AG09319 (cell line): Measurements from ENCODE around the gene DECR2.
"Not testable (repeated sequence)": the region's sequence is repeated elsewhere in the genome, so short reads cannot be mapped to it uniquely, and the experiment has no call there.

Source experiments
- DNase-seq: peaks from one replicate; pipeline ENCODE4 v3.0.0-alpha.2; 2010; ENCODE audit warnings: low read depth; ENCODE audit errors: extremely low read depth
- TF ChIP-seq, protein P1 (sequence below): IDR thresholded peaks from 2 replicates; pipeline ENCODE4 v1.5.1; 2011; ENCODE audit warnings: low read depth, mild to moderate bottlenecking, inconsistent platforms, low read length, moderate library complexity

The DECR2 gene

DNA sequence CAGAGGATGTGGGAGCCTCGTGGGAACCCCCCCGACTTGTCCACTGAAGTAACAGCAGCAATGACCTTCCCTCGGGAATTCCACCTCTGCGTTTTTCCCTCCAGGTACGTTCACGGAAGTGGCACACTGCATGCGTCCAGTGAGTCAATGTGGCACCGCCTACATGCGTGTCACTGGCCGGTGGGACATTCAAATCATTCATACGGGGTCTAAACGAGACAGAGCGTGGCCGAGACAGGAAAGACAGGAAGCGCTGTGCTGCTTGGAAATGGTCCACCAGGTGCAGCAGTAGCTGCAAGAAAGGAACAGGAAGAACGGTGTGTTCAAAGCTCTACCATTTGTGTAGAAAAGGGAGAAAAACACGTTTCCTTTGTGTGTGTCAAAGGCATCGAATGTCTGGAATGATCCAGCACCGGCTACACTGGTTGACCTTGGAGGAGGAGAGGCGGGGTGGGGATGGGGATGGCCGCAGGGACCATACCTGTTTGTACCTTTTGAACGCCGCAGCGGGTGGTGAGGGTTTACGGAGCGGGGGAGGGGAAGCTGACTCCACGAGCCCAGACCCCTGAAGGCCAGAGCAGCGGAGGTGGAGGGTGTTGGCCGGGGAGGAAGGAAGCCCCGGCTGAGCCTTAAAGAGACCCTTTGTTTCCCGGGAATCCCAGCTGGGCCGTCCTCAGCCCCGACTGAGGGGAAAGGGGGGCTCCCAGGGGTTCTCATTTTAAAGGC, 18.2 kb upstream of the DECR2 start:
- no peak for DNase-seq
- TF ChIP-seq, protein P1, sequence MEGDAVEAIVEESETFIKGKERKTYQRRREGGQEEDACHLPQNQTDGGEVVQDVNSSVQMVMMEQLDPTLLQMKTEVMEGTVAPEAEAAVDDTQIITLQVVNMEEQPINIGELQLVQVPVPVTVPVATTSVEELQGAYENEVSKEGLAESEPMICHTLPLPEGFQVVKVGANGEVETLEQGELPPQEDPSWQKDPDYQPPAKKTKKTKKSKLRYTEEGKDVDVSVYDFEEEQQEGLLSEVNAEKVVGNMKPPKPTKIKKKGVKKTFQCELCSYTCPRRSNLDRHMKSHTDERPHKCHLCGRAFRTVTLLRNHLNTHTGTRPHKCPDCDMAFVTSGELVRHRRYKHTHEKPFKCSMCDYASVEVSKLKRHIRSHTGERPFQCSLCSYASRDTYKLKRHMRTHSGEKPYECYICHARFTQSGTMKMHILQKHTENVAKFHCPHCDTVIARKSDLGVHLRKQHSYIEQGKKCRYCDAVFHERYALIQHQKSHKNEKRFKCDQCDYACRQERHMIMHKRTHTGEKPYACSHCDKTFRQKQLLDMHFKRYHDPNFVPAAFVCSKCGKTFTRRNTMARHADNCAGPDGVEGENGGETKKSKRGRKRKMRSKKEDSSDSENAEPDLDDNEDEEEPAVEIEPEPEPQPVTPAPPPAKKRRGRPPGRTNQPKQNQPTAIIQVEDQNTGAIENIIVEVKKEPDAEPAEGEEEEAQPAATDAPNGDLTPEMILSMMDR: no peak

DNA sequence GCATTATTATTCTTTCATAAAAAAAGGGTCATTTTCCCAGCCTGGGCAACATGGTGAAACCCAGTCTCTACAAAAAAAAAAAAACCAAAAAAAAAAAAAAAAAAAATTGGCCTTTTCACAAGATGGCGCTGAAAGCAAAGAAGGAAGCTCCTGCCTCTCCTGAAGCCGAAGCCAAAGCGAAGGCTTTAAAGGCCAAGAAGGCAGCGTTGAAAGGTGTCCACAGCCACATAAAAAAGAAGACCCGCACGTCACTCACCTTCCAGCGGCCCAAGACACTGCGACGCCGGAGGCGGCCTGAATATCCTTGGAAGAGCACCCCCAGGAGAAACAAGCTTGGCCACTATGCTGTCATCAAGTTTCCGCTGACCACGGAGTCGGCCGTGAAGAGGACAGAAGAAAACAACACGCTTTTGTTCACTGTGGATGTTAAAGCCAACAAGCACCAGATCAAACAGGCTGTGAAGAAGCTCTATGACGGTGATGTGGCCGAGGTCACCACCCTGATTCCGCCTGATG, 15.0 kb upstream of the DECR2 start:
- TF ChIP-seq, protein P1: no peak
- DNase-seq: no peak

DNA sequence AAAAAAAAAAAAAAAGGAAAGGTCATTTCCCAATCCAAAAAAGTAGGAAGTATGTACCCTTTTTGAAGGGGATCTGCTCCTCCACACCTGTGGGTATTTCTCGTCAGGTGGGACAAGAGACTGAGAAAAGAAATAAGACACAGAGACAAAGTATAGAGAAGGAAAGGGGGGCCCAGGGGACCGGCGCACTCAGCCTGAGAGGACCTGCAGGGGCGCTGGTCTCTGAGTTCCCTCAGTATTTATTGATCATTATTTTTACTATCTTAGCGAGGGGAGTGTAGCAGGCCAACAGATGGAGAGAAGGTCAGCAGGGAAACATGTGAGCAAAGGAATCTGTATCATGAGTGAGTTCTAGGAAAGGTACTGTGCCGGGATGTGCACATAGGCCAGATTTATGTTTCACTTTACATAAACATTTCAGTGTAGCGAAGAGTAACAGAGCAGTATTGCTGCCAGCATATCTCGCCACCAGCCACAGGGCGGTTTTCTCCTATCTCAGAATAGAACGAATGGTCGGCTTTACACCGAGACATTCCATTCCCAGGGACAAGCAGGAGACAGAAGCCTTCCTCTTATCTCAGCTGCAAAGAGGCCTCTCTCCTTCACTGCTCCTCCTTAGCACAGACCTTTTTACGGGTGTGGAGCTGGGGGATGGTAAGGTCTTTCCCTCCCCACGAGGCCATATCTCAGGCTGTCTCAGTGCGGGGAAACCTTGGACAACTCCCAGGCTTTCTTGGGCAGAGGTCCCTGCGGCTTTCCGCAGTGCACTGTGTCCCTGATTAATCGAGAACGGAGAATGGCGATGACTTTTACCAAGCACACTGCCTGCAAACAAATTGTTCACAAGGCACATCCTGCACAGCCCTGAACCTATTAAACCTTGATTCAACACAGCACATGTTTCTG, 13.7 kb upstream of the DECR2 start:
- not testable (repeated sequence) for DNase-seq

DNA sequence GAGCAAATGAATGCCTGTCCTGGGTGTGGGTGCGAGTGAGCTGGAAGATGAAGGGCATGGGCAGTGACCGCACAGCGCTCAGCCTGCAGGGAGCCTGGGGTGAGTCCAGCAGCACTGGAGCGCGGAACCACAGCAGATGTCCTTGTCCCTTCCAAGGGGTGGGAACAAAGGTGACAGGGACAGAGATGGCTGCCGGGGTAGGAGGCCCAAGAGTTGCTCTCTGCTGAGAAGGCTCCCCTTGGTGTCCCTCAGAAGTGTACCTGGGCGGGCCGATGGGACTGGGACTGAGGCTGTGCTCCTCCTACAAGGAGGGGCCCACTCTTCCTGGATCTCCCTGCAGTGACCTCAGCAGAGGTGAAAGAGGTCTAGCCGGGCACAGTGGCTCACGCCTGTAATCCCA, 12.3 kb upstream of the DECR2 start:
- no peak for DNase-seq
- TF ChIP-seq, protein P1: no peak

DNA sequence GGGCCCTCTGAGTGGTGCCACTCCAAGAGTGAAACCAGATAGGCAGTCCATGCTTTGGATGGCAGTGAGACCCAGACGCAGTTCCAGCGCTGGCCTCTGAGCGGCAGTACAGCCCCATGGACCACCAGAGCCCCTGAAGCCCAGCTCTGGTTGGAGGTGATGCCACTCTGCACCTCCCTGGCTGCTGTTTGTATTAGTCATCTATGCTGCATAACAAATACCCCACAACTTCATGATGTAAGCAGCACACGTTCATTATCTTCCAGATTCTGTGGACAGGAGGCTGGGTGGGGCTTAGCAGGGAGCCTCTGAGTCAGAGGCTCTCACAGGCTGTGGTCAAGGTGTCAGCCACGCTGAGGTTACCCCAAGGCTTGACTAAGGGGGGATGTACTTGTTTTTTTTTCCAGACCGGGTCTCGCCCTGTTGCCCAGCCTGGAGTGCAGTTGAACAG, 9.8 kb upstream of the DECR2 start:
- TF ChIP-seq, protein P1: peak; percentile 67
- DNase-seq: no peak

DNA sequence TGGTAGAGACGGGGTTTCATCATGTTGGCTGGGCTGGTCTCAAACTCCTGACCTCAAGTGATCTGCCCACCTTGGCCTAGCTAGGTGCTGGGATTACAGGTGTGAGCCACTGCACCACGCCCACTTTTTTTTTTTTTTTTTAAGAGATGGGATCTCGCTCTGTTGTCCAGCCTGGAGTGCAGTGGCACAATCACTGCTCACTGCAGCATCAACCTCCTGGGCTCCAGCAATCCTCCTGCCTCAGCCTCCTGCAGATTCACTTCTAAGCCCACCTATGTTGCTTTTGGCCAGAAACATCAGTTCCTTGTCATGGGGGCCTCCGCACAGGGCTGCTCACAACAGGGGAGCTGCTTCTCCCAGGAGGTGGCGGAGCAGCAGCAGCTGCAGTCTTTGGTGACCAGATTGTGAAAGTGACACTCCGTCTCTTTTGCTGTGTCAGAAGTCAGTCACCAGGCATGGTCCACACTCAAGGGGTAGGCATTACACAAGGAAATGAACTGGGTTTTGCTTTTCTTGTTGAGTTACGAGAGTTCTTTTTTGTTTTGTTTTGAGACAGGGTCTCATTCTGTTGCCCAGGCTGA, 9.1 kb upstream of the DECR2 start:
- TF ChIP-seq, protein P1: no peak

DNA sequence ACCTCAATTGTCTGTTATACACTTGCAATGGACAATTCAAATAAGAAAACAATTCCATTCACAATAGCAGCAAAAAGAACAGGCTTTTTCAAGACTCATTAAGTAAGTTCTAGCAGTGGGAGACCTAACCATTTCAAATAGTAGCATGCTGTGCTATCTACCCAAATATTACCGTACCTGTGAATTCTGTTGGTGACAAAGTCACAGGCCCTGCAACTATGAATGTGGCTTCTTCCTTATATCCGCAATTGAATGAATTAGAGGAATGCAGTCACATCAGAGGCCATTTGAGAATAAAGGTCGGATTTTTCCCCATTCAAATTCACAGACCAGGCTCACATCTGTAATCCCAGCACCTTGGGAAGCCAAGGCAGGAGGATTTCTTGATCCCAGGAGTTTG, 5.5 kb upstream of the DECR2 start:
- no peak for DNase-seq
- TF ChIP-seq, protein P1: no peak

More for the DNA sequence above, 9.1 kb upstream of the DECR2 start:
- DNase-seq: no peak
